ENCODE measurements around the gene SFT2D1.

DNA sequence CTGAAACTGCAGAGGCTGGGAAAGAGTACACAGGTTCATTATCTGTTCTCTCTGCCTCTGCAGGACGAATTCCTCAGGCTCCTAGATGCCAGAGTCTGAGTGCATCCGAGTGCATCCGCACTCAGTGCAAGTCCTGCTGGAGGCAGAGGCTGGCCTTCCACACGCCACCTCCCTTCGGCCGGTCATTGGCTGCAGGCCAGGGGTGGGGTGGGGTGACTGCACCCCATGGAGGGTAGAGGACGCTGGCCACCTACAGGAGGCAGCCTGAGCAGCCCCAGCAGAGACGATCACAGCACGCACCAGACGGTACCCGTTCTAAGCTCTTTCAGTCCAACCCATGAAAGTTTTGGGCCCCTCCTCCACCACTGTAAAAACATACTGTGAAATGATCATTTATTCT lies 11.7 kb downstream of the SFT2D1 start:
- no peak for TF ChIP-seq EZH2 (IDR thresholded peaks at IDR 0.05)
- no peak for TF ChIP-seq POLR2AphosphoS5 (IDR thresholded peaks at IDR 0.05; ENCODE audit: borderline replicate concordance, low read depth, low read length)
